B cell (primary cell): ENCODE measurements around the gene CD1B.

ENCODE experiments used
- EZH2 ChIP-seq: IDR thresholded peaks from 2 replicates; pipeline ENCODE4 v1.6.1; 2012; ENCODE audit warnings: borderline replicate concordance, low read depth, mild to moderate bottlenecking, moderate library complexity, low read length; ENCODE audit not compliant: insufficient read depth, poor library complexity, severe bottlenecking
- TF ChIP-seq, protein P1 (sequence below): fragments of 200-600 bp; IDR thresholded peaks from one replicate; pipeline ENCODE4 v1.8.0; 2022; ENCODE audit warnings: antibody characterized with exemption, mild to moderate bottlenecking

DNA sequence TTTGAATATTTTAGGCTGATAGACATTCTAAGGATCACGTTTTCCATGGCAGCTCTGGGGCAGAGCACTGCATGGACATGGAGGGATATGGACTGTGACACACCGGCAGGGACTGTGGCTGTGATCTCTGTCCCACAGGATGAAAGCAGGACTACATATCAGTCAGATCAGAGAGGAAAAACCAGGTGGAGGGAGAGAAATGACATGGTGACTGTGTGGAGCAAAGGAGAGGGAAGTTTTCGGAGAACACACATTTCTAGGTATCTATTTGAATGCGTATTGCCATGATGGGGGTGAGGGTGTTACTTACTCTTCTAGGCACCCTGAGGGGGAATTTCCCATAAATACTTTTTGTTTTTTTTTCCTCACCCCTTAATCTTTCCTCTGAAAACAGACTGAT is 44.8 kb downstream of the CD1B start:
- TF ChIP-seq, protein P1, sequence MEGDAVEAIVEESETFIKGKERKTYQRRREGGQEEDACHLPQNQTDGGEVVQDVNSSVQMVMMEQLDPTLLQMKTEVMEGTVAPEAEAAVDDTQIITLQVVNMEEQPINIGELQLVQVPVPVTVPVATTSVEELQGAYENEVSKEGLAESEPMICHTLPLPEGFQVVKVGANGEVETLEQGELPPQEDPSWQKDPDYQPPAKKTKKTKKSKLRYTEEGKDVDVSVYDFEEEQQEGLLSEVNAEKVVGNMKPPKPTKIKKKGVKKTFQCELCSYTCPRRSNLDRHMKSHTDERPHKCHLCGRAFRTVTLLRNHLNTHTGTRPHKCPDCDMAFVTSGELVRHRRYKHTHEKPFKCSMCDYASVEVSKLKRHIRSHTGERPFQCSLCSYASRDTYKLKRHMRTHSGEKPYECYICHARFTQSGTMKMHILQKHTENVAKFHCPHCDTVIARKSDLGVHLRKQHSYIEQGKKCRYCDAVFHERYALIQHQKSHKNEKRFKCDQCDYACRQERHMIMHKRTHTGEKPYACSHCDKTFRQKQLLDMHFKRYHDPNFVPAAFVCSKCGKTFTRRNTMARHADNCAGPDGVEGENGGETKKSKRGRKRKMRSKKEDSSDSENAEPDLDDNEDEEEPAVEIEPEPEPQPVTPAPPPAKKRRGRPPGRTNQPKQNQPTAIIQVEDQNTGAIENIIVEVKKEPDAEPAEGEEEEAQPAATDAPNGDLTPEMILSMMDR: no peak
- no peak for TF ChIP-seq EZH2
